ENCODE measurements around the gene SPTBN4.
"Not testable (repeated sequence)": the region's sequence is repeated elsewhere in the genome, so short reads cannot be mapped to it uniquely, and the experiment has no call there.

DNA sequence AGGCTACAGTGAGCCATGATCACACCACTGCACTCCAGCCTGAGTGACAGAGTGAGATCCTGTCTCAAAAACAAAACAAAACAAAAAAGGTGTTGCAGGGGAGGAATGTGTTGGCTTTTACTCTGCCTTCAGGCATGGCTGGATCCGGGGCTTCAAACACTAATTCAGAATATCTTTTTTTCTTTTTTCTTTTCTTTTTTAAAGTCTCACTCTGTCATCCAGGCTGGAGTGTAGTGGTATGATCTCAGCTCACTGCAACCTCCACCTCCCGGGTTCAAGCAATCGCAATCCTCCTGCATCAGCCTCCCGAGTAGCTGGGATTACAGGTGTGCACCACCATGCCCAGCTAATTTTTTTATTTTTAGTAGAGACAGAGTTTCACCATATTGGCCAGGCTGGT, 124.9 kb downstream of the SPTBN4 start:
- TF ChIP-seq, protein P1, sequence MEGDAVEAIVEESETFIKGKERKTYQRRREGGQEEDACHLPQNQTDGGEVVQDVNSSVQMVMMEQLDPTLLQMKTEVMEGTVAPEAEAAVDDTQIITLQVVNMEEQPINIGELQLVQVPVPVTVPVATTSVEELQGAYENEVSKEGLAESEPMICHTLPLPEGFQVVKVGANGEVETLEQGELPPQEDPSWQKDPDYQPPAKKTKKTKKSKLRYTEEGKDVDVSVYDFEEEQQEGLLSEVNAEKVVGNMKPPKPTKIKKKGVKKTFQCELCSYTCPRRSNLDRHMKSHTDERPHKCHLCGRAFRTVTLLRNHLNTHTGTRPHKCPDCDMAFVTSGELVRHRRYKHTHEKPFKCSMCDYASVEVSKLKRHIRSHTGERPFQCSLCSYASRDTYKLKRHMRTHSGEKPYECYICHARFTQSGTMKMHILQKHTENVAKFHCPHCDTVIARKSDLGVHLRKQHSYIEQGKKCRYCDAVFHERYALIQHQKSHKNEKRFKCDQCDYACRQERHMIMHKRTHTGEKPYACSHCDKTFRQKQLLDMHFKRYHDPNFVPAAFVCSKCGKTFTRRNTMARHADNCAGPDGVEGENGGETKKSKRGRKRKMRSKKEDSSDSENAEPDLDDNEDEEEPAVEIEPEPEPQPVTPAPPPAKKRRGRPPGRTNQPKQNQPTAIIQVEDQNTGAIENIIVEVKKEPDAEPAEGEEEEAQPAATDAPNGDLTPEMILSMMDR (IDR thresholded peaks at IDR 0.05; ENCODE audit: insufficient read depth, low read length) = not testable (repeated sequence)
- TF ChIP-seq SPI1 (IDR thresholded peaks at IDR 0.05; ENCODE audit: borderline replicate concordance, low read depth) = not testable (repeated sequence)
